ENCODE measurements around the gene NCDN.

DNA sequence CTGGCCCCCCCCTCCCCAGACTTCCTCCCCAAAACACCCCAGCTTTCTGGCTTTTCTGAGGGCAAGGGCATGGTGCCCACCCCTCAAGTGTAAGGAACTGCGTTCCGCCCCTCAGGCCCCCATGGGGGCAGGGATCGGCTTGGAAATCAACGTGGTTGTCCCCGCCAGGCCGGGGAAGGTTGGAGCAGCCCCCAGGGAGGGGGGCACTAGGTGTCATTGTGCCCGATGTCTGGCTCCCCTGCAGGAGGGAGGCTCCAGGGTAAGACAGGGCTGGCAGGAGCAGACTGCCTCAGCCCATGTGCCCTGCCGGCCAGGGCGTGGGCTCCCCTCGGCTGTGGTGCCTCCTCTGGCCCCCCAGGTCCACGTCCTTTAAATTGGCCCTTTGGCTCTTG is 8.1 kb downstream of the NCDN start:
- TF ChIP-seq, protein P1, sequence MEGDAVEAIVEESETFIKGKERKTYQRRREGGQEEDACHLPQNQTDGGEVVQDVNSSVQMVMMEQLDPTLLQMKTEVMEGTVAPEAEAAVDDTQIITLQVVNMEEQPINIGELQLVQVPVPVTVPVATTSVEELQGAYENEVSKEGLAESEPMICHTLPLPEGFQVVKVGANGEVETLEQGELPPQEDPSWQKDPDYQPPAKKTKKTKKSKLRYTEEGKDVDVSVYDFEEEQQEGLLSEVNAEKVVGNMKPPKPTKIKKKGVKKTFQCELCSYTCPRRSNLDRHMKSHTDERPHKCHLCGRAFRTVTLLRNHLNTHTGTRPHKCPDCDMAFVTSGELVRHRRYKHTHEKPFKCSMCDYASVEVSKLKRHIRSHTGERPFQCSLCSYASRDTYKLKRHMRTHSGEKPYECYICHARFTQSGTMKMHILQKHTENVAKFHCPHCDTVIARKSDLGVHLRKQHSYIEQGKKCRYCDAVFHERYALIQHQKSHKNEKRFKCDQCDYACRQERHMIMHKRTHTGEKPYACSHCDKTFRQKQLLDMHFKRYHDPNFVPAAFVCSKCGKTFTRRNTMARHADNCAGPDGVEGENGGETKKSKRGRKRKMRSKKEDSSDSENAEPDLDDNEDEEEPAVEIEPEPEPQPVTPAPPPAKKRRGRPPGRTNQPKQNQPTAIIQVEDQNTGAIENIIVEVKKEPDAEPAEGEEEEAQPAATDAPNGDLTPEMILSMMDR (conservative IDR thresholded peaks at IDR 0.05): no peak
- TF ChIP-seq ZFX (IDR thresholded peaks at IDR 0.05): no peak

Measured in C4-2B (cell line).